NCI-H1417 treated with DMSO at 0.1 percent for 48 hours (cell line): ENCODE results near the gene CERKL.

Experiments
- DNase-seq: peaks from one replicate; lab custom pipeline; 2025; lab: John Stamatoyannopoulos, UW

Gene CERKL

GRCh38 chr2:181576431-181576830 is 80.5 kb downstream of the CERKL start:
- DNase-seq: no peak

- no peak for DNase-seq
Observed at GRCh38 chr2:181575650-181576025, 81.3 kb downstream of the CERKL start.

DNA sequence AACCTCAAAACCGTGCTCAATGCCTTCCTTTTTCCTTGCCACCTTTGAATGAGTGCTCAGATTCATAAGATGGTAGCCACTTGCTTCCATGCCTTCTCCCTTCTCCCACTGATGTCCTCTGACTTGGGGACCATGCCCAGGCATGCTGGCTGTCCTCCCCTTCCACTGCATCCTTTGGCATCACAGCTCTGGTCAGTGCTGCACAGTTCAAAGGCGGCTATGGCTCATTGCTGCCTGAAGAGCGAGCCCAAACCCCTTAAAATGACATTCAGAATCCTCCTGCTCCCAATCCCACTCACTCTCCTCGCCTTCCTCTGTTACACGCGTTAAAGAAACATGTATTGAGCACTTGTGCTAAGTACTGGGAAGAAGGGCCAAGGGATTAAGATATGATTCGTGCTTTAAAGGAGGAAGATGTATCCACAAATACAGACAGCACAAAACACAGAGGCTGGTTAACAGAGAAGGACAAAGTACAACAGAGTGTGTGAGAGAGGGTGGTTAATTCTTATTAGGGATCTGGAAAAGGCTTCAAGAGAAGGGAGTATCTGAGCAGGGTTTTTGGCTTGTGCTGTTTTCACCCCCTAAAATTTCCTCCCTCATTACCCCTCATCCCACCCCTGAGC is 81.8 kb downstream of the CERKL start:
- no peak for DNase-seq

- DNase-seq: peak; percentile 36
Observed at GRCh38 chr2:181574321-181574720, 82.6 kb downstream of the CERKL start.

DNA sequence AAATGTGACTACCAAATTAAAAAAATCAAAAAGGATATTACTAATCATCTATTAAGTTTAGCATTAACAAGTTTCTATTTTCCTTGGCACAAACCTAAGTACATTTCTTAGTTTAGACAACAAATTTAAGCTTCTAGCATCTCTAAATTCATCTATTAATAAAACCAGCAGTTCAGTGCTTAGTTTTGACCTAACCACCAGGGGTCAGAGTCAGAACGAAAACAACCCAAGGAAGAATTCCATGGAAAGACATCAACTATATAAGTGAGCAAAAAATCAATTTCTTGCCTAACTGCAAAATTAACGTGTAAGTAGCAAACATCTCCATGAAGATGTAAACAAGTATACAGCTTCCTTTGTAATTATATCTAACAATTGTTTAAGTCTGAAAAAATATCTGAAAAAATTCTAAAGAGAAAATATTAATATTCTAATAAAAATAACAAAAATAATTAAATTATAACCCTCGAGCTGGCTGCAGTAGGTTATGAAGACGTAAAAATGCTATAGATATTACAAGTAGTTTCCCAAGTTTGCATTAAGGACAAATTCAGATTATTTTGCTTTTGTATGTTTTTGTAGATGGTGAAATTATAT is 83.7 kb downstream of the CERKL start:
- DNase-seq: peak; percentile 24

DNA sequence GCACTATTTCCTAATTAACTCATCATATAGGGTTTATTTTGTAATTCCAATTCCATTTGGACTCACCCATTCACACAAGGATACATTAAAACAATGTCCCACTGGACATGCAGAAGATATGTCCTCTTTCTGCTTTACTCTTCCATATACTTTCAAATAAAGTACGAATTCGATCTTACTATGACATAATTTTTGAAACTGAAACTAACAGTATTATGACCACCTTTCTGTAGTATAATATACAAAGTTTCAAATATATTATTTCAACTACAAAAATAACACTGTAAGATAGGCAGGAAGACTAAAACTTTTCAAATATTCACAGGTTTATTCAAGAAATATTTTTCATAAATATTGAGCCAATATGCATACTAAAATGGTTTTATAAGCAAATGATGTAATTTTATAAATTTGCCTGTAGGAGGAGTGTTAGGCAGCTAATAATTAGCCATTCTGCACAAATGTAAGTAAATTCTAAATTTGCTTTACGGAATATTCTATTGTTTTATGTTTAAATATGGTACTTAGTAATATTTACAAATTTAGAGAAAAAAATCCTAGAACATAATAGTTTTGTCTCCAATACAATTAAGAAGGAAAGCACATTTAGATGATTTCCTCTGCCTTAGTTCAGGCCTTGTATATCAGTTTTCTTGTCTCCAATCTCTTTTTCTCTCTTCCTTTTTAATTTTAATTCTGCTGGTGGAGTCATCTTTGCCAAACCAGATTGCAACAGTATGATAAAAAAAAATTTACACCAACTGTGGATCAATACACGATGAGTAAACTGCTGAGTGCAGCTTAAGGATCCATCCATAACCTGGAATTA is 85.9 kb downstream of the CERKL start:
- no peak for DNase-seq

DNA sequence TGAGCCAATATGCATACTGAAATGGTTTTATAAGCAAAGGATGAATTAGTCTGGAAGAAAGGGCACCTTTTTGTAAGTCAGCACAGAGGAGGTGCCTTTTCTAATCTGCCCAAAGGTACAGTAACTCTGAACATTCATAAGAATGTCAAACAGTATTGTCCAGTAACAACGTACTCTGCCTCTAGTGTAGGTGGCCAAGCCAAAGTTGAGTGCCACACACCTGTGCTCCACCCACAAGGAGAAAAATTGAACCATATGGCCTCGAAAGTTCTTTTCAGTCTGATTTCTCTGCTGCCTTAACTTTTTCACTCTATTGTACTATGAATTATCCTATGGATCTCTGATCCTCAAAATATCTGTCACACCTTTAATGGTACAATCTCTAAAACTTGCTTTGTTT is 86.8 kb downstream of the CERKL start:
- DNase-seq: no peak

- DNase-seq: no peak
Observed at GRCh38 chr2:181566334-181567032, 90.4 kb downstream of the CERKL start.

- DNase-seq: no peak
Observed at GRCh38 chr2:181563101-181563692, 93.7 kb downstream of the CERKL start.

DNA sequence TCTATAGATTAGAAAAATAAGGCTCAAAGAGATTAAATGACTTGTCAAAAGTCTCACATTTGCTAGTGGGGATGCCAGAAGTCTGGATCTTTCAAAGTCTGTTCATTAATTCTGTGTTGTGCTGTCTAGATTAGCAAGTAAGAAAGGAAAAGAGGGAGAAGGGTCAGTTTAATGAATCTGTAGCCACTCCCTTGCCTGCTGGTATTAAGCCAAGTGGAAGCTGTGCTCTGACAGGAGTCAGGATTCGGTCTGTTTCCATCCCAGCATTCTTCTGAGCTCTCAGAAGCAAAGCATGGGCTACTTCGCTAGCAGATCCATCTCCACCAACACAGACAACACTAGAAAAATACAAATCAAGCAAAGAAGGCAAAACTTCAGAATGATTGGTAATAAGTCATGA is 98.5 kb downstream of the CERKL start:
- DNase-seq: no peak

DNA sequence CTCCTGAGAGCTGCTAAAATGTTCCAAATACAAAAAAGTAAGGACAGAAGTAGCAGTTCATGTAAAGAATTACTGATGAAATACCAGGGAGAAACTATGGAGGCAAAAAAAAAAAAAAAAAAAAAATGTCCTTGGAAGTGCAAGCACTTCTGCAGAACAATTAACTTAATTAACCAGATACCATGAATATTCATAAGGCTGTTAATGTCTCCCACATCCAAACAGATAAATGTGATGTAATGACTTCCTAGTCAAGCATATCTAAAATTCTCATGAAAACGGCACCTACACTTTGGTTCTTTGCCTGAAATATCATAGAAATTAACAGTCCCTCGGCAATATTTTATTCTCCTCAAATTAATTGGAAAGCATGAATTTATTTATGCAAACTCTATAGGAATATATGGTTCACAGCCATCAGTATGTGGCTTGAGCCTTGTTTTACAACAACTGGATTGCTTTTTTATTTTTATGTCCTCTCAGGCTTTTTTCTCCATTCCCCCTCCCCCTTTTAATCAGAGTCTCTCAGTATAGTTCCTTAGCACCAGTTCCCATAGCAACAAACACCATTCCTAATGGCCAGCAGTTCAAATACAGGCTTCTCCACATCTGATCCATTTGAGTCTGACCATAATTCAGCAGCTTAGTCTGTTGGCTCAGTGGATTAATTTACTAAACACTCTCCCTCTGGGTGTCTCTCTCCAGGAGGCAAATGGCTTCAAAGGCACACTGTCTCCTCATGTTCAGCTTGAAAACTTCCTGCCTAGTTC is 102.7 kb downstream of the CERKL start:
- no peak for DNase-seq

DNA sequence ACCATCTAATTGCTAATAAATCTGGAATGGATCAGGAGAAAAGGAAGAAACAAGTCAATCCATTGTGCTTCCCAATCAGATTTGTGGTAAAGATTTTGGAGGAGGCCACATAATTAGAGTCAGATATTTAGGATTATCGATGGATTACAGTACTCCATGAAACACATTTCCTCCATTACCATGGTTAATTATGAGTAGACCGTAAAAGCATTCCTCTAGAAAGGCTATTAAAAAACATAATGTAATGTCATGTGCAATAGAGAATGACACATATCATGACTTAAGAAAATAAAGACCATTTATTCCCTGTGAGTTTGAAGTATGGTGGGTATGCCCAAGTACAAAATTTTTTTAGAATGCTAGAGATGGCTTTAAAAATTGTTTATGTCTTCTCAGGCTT is 103.7 kb downstream of the CERKL start:
- no peak for DNase-seq

DNA sequence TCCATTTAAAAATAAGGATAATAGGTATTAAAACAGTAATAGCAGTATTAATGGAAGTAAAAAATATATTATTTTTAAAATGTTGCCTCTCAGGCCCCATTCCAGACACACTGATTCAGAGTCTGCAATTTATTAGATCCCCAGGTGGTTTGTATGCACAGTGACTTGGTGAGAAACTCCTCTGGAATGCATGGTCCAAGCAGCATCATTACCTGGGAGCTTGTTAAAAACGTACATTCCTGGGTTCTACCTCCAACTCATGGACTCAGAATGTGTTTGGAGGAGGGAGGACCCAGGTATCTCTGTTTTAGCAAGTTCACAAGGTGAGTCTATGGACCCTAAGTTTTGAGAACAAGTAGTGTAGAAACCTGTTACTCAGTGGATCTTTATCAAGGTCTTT is 104.1 kb downstream of the CERKL start:
- no peak for DNase-seq

GRCh38 chr2:181546086-181546485 is 110.8 kb downstream of the CERKL start:
- DNase-seq: no peak

DNA sequence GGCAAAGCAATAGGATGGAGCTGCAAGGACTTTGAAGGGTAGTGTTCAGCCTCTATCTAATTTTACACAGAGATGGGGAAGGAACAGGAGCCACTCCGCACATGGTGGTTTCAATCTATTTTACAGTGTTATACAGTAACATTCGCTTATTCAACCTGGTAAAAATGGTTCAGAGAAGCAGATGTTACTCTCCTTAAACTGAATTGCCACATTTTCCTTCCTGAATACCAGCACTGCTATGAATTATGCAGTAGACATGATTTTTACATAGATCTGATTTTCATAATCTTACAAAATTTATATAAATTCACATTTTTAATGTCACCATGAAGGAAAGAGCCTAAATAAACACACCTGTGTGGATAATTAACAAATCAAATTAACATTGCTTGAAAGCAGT is 114.7 kb downstream of the CERKL start:
- no peak for DNase-seq

GRCh38 chr2:181540421-181540820 is 116.5 kb downstream of the CERKL start:
- DNase-seq: no peak

DNA sequence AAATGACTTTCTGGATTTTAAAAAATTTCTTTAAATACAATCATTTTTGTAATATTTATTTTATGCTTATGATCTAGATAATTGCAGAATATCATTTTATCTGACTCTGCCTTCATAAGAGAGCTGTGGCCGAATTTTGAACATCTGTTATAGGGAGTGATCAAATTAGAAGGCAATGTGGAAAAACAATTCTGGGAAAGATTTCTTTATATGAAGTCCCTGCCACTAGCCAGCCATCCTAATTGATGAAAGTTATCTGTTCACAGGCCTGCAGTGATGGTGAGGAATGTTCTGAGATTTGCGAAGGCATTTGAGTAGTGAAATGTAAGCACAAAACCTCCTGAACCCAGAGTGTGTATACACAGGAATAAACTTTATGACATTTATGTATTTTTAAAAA is 120.2 kb downstream of the CERKL start:
- no peak for DNase-seq

- DNase-seq: no peak
Observed at GRCh38 chr2:181528441-181528840, 128.5 kb downstream of the CERKL start.

DNA sequence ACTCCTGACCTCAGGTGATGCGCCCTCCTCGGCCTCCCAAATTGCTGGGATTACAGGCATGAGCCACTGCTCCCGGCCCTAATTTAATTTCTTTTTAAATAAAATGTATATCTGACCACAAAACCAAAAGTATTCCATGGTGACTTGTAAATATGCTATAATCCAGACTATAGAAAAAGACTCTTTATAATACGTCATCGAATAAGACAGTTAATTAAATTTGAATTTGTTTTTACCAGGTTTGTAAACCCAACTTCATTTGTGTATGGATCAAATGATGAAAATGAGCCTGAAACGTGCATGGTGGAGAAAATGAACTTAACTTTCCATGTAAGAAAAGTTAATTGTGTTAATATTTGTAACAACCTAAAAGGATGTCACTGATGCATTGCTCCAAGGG is 129.8 kb downstream of the CERKL start:
- DNase-seq: no peak

- no peak for DNase-seq
Observed at GRCh38 chr2:181526014-181526413, 130.9 kb downstream of the CERKL start.

GRCh38 chr2:181523756-181524155 is 133.1 kb downstream of the CERKL start:
- no peak for DNase-seq

GRCh38 chr2:181520253-181520652 is 136.7 kb downstream of the CERKL start:
- no peak for DNase-seq
